NB4 (cell line): ENCODE results near the gene TGFBR3.

Experiments
- DNase-seq: peaks from one replicate; pipeline ENCODE4 v3.0.0; 2010; ENCODE audit warnings: low read depth
- H3K4me3 ChIP-seq: one replicate; pipeline ENCODE4 v1.5.1; 2011; ENCODE audit warnings: mild to moderate bottlenecking, low read depth, low read length, moderate library complexity
- MYC ChIP-seq: IDR thresholded peaks from 2 replicates; pipeline ENCODE4 v1.6.1; 2011; ENCODE audit warnings: low read depth, low read length
- POLR2A ChIP-seq: IDR thresholded peaks from 2 replicates; pipeline ENCODE4 v1.6.1; 2011; ENCODE audit warnings: mild to moderate bottlenecking; ENCODE audit not compliant: insufficient read length; ENCODE audit errors: extremely low read depth
- TF ChIP-seq, protein P1 (sequence below): IDR thresholded peaks from one replicate; pipeline ENCODE4 v1.5.1; 2012; ENCODE audit warnings: low read depth, low read length
- TF ChIP-seq, protein P2 (sequence below): IDR thresholded peaks from 2 replicates; pipeline ENCODE4 v1.6.1; 2011; ENCODE audit warnings: low read depth, low read length

Gene TGFBR3

GRCh38 chr1:91683598-91683951 lies 202.4 kb downstream of the TGFBR3 start:
- DNase-seq, result no peak
- TF ChIP-seq, protein P1, sequence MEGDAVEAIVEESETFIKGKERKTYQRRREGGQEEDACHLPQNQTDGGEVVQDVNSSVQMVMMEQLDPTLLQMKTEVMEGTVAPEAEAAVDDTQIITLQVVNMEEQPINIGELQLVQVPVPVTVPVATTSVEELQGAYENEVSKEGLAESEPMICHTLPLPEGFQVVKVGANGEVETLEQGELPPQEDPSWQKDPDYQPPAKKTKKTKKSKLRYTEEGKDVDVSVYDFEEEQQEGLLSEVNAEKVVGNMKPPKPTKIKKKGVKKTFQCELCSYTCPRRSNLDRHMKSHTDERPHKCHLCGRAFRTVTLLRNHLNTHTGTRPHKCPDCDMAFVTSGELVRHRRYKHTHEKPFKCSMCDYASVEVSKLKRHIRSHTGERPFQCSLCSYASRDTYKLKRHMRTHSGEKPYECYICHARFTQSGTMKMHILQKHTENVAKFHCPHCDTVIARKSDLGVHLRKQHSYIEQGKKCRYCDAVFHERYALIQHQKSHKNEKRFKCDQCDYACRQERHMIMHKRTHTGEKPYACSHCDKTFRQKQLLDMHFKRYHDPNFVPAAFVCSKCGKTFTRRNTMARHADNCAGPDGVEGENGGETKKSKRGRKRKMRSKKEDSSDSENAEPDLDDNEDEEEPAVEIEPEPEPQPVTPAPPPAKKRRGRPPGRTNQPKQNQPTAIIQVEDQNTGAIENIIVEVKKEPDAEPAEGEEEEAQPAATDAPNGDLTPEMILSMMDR, result no peak
- TF ChIP-seq MYC (no peak), POLR2A (no peak)
- TF ChIP-seq, protein P2, sequence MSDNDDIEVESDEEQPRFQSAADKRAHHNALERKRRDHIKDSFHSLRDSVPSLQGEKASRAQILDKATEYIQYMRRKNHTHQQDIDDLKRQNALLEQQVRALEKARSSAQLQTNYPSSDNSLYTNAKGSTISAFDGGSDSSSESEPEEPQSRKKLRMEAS, result no peak
- no peak overlapping the region for H3K4me3 ChIP-seq

DNA sequence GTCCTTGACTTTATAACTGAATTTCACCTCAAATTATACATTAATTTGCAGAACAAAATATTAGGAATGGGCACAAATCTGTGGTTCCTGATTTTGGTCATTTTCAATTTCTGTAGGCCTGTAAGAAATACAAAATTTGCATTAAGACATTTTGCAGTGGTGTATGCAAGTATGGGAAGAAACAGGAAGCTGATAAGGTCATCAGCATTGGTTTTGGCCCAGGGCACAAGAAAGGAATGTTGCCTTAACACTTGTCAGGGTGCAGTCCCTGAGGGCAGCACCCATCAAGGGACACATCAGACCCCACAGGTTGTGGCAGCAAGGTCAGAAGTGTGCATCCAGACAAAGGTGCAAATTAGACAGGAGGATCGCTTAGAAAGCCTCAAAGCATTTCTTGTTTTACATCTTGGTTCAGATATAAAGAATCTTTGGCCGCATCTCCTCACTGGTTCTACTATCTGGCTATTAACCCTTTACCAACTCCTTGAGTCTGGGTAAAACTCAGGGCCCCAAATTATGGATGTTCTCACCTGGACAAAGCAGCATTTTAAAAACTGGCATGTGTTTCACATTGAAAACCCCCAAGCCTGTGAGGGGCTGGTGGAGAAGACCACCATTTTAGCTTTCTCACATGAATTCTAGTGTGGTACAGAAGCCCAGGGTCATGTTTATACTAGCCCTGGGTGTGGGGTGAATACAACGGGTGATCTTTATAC lies 202.9 kb downstream of the TGFBR3 start:
- TF ChIP-seq, protein P2, result no peak
- TF ChIP-seq POLR2A, result no peak
- TF ChIP-seq, protein P1, result no peak
- no peak for TF ChIP-seq MYC
- no peak for DNase-seq
- H3K4me3 ChIP-seq, result no peak overlapping the region

DNA sequence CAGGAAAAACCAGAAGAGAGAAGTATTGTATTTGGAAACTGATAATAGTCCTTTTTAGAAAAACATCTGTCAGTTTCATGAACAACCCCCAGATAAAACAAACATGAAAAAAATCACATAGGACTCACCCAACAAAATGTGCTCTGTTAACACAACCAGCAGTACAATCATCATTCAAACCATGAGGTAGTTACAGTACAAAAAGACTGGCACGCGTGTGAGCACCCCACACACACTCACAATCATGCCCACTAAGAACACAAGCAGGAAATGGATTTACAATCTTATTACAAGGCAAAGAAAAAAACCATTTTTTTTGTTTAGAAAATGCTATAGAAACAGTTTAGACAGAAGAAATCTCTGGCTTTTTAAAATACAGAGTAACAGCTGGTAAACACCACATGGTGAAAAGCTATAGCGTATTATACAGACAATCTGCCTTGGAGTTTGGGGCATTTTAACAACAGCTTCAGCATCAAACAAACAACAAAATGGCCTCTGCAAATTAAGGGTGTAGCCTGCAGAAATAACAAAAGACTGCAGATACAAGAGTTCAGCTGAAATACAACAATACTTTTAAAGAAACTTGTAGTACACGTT lies 205.3 kb downstream of the TGFBR3 start:
- no peak for DNase-seq
- no peak overlapping the region for H3K4me3 ChIP-seq
- TF ChIP-seq POLR2A, result no peak

DNA sequence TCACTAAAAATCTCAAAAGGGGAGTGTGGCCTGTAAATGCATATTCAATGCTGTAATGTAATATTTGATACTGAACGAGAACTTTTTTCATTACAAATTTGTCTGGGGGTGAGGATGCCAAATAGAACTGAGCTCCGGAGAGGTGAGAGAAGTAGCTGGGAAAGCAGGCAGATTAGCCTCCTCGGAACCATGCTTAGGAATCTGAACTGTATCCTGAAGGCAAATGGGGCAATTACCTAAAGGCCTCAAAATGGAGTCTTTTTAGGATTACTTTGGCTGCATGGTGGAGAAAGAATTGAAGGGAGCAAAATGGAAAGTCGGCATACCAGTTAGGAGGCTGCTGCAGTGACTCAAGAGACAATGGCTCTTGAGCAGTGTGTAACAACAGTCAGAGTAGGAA lies 206.5 kb downstream of the TGFBR3 start:
- H3K4me3 ChIP-seq, result no peak overlapping the region
- TF ChIP-seq MYC (no peak), POLR2A (no peak)
- TF ChIP-seq, protein P2, result no peak
- TF ChIP-seq, protein P1, result no peak
- DNase-seq, result no peak

GRCh38 chr1:91676030-91676429 lies 209.9 kb downstream of the TGFBR3 start:
- no peak for TF ChIP-seq MYC
- no peak for DNase-seq
- H3K4me3 ChIP-seq, result no peak overlapping the region

DNA sequence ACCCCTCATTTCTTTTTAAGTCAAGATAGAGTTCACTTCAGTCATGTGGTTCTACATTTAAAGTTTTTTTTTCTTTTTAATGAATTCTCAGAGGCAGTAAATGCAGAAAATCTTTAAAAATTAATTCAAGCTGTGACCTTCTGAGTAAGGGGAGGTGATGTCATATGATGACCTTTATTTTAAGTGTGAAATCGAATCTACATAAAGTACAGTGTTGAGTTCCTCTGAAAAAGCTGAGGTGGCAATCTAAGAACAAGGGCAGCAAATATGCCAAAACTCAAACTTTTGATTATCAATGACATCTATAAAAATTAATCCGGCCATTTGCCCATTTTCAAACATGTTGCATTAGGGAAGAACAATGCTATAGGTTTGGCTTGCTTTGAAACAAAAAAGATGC lies 211.8 kb downstream of the TGFBR3 start:
- no peak for DNase-seq
- no peak overlapping the region for H3K4me3 ChIP-seq
- TF ChIP-seq, protein P1, result no peak

DNA sequence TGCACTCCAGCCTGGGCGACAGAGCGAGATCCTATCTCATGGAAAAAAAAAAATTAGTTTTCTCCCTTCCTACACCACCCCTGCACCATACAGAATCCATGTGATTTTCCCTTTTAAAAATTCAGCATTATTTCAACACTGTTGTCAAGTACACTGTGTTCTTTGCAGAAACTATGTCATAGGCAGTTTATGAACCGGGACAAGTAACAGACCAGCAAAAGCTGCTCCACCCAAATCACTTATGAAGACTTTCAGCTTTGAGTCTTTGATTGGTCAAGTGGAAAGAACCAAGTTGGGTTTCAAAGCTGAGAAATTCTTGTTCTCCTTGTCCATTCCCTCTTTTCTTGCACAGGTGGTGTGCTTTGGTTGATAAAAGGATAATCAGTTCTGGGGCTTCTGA lies 212.3 kb downstream of the TGFBR3 start:
- no peak for DNase-seq
- no peak overlapping the region for H3K4me3 ChIP-seq
- TF ChIP-seq, protein P2, result no peak
- TF ChIP-seq, protein P1, result no peak
- TF ChIP-seq POLR2A (no peak), MYC (no peak)
